ENCODE data around the gene MYD88.

DNA sequence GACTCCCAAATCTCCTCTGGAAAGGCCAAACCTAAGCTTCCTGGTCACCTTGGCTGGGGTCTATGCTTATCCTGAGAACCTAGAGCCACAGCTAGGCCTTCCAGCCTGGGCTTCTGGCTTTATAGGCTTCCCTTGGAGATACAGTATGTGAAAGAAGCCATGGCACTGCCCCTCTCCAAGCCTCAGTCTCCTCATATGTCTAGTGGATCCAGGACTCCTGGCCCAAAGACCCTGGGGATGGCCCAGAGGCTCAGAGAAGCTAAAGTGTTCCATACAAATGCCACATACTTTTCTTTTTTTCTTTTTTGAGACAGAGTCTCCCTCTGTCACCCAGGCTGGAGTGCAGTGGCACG lies 10.2 kb upstream of the MYD88 start:
- TF ChIP-seq, protein P1, sequence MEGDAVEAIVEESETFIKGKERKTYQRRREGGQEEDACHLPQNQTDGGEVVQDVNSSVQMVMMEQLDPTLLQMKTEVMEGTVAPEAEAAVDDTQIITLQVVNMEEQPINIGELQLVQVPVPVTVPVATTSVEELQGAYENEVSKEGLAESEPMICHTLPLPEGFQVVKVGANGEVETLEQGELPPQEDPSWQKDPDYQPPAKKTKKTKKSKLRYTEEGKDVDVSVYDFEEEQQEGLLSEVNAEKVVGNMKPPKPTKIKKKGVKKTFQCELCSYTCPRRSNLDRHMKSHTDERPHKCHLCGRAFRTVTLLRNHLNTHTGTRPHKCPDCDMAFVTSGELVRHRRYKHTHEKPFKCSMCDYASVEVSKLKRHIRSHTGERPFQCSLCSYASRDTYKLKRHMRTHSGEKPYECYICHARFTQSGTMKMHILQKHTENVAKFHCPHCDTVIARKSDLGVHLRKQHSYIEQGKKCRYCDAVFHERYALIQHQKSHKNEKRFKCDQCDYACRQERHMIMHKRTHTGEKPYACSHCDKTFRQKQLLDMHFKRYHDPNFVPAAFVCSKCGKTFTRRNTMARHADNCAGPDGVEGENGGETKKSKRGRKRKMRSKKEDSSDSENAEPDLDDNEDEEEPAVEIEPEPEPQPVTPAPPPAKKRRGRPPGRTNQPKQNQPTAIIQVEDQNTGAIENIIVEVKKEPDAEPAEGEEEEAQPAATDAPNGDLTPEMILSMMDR (IDR thresholded peaks at IDR 0.05) = no peak
- TF ChIP-seq PRRX2 (CRISPR knock-in tag; IDR thresholded peaks at IDR 0.05) (no peak), USF2 (CRISPR knock-in tag; IDR thresholded peaks at IDR 0.05) (no peak), CREM (CRISPR knock-in tag; IDR thresholded peaks at IDR 0.05) (no peak)
